Upper lobe of right lung (tissue), 1 donor: ENCODE measurements around the gene MYLK. TPM values are rescaled to one million over a fixed set of nuclear protein-coding genes. Genes with fewer than 3 reads are reported as not detected.
"Not testable (repeated sequence)": the region's sequence is repeated elsewhere in the genome, so short reads cannot be mapped to it uniquely, and the experiment has no call there.

Source experiments
- ATAC-seq: fragments of 200-7000 bp; cut with Tn5 transposase; one replicate; pipeline ENCODE4 v1.9.1; 2020; ENCODE audit warnings: mild to moderate bottlenecking, moderate library complexity
- DNase-seq: peaks from one replicate; pipeline ENCODE4 v3.0.0-alpha.2; 2020
- H3K27ac ChIP-seq: fragments of 200-600 bp; one replicate; pipeline ENCODE4 v1.8.0; 2022
- H3K27me3 ChIP-seq: fragments of 200-600 bp; one replicate; pipeline ENCODE4 v1.8.0; 2022; ENCODE audit warnings: mild to moderate bottlenecking
- H3K36me3 ChIP-seq: fragments of 200-600 bp; one replicate; pipeline ENCODE4 v1.8.0; 2022
- H3K4me1 ChIP-seq: fragments of 200-600 bp; one replicate; pipeline ENCODE4 v1.8.0; 2022
- H3K4me3 ChIP-seq: fragments of 200-600 bp; one replicate; pipeline ENCODE4 v1.8.0; 2022; ENCODE audit warnings: mild to moderate bottlenecking
- H3K9me3 ChIP-seq: fragments of 200-600 bp; one replicate; pipeline ENCODE4 v1.8.0; 2022
- intact Hi-C: fragments of 100-400 bp; cut with DNase I; formaldehyde crosslinking; loops from one replicate; pipeline ENCODE4 v1.11.0; 2022
- total RNA-seq: library from RNA; stranded (reverse); fragmentation: NEBNext Ultra II Directional; extraction: Animal tissue kit (Norgen Biotek cat#: 25700); gene quantifications from one replicate; pipeline ENCODE4 v1.2.1, GENCODE V29; 2021
- TF ChIP-seq, protein P1 (sequence below): fragments of 200-600 bp; IDR thresholded peaks from one replicate; pipeline ENCODE4 v1.8.0; 2022; ENCODE audit warnings: antibody characterized with exemption
- donor health status: DM: no; HTN: yes; CAD: no; lungs with severe emphysema.

Gene MYLK
- total RNA-seq, 1 donor from 2014 or later = 248 TPM

DNA sequence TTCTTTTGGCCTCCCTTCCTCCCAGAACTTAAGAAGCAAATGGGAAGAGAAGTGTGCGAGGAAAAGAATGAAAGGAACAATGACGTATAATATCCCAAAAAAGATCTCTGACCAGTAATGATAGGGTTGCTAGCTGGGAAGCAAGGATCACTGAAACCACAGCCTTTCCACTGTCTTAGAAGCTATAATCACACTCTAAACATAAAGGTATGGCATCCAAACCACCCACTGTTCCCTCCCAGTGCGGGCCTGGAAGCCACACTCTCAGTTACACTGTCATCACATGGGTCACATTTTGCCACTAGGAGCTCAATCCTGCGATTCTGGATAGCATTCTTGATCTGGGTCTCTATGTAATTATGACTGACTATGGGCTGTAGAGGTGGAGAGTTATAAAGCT, 167.7 kb downstream of the MYLK start:
- Histone ChIP-seq H3K36me3 (no peaks in the 10 kb centered on the region), H3K4me1 (peaks cover 24% of the 10 kb centered on the region), H3K27me3 (no peaks in the 10 kb centered on the region), H3K4me3 (no peak overlapping the region), H3K27ac (no peak overlapping the region), H3K9me3 (no peaks in the 10 kb centered on the region)
- TF ChIP-seq, protein P1, sequence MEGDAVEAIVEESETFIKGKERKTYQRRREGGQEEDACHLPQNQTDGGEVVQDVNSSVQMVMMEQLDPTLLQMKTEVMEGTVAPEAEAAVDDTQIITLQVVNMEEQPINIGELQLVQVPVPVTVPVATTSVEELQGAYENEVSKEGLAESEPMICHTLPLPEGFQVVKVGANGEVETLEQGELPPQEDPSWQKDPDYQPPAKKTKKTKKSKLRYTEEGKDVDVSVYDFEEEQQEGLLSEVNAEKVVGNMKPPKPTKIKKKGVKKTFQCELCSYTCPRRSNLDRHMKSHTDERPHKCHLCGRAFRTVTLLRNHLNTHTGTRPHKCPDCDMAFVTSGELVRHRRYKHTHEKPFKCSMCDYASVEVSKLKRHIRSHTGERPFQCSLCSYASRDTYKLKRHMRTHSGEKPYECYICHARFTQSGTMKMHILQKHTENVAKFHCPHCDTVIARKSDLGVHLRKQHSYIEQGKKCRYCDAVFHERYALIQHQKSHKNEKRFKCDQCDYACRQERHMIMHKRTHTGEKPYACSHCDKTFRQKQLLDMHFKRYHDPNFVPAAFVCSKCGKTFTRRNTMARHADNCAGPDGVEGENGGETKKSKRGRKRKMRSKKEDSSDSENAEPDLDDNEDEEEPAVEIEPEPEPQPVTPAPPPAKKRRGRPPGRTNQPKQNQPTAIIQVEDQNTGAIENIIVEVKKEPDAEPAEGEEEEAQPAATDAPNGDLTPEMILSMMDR = no peak
- ATAC-seq (no peak), DNase-seq (peak; percentile 3)
- intact Hi-C loops = loop anchor here (5.0 kb wide), 1 partner anchor 64 kb away; no protein-coding TSS in a partner anchor

- Histone ChIP-seq H3K4me3 (no peak overlapping the region), H3K9me3 (no peaks in the 10 kb centered on the region), H3K27me3 (no peaks in the 10 kb centered on the region), H3K27ac (no peak overlapping the region), H3K36me3 (peaks cover 7% of the 10 kb centered on the region), H3K4me1 (peaks cover 15% of the 10 kb centered on the region)
- TF ChIP-seq, protein P1 = no peak
- ATAC-seq (peak; percentile 88), DNase-seq (peak; percentile 70)
- intact Hi-C loops = no loop called here
Measured at GRCh38 chr3:123713211-123713610, 170.9 kb downstream of the MYLK start.

GRCh38 chr3:123712077-123712860, 171.9 kb downstream of the MYLK start:
- Histone ChIP-seq H3K9me3 (no peaks in the 10 kb centered on the region), H3K27me3 (no peaks in the 10 kb centered on the region), H3K4me1 (peaks cover 11% of the 10 kb centered on the region), H3K4me3 (no peak overlapping the region), H3K36me3 (peaks cover 7% of the 10 kb centered on the region), H3K27ac (peak overlapping the region; percentile 51)
- TF ChIP-seq, protein P1 = no peak
- DNase-seq = peak; percentile 49
- ATAC-seq = no peak
- intact Hi-C loops = no loop called here

GRCh38 chr3:123711356-123711755, 172.8 kb downstream of the MYLK start:
- Histone ChIP-seq H3K9me3 (no peaks in the 10 kb centered on the region), H3K36me3 (peaks cover 7% of the 10 kb centered on the region), H3K27ac (no peak overlapping the region), H3K4me1 (peaks cover 11% of the 10 kb centered on the region), H3K27me3 (no peaks in the 10 kb centered on the region), H3K4me3 (no peak overlapping the region)
- ATAC-seq (no peak), DNase-seq (peak; percentile 21)
- TF ChIP-seq, protein P1 = no peak
- intact Hi-C loops = no loop called here

GRCh38 chr3:123708531-123708930, 175.6 kb downstream of the MYLK start:
- no peak overlapping the region for H3K27ac ChIP-seq
- H3K36me3 ChIP-seq = peaks cover 7% of the 10 kb centered on the region
- TF ChIP-seq, protein P1 = no peak
- peaks cover 11% of the 10 kb centered on the region for H3K4me1 ChIP-seq
- no peaks in the 10 kb centered on the region for H3K27me3 ChIP-seq
- intact Hi-C loops = no loop called here
- H3K4me3 ChIP-seq = no peak overlapping the region
- DNase-seq (peak; percentile 26), ATAC-seq (no peak)
- H3K9me3 ChIP-seq = no peaks in the 10 kb centered on the region

- H3K4me3 ChIP-seq, H3K36me3 ChIP-seq, intact Hi-C loops, H3K27ac ChIP-seq, H3K9me3 ChIP-seq, ATAC-seq, H3K27me3 ChIP-seq: not testable (repeated sequence)
- peaks cover 11% of the 10 kb centered on the region for H3K4me1 ChIP-seq
- DNase-seq = peak; percentile 34
Measured at GRCh38 chr3:123707641-123708040, 176.5 kb downstream of the MYLK start.
